DMS53 treated with DMSO at 0.1 percent for 48 hours (cell line): ENCODE data around the gene IDH2.
A peak's percentile ranks its signal among the peaks of the same experiment; 100 is the strongest.

Experiments used
- DNase-seq: peaks from one replicate; lab custom pipeline; 2025; ENCODE audit not compliant: unreplicated experiment; lab: John Stamatoyannopoulos, UW

The IDH2 gene

DNA sequence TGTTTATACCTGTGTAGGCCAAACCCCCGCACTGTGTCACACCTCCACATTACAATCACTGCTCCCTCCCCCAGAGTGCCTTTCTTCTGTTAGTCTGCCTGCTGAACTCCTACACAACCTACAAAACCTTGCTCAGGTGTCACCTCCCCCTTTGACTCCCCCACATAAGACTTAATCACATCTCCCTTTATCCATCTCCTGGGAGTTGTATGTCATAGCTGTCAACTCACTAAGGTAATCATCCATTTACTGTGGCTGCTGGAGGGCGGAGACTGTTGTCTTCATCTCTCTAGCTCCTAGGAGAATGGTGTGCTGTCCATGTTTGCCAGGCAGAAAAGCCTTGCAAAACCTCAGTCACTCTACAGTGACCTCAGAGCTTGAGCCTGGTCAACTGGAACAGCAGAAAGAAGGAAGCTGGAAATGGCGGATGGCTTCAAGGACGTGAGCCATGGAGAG lies 57.3 kb downstream of the IDH2 start:
- no peak for DNase-seq

DNA sequence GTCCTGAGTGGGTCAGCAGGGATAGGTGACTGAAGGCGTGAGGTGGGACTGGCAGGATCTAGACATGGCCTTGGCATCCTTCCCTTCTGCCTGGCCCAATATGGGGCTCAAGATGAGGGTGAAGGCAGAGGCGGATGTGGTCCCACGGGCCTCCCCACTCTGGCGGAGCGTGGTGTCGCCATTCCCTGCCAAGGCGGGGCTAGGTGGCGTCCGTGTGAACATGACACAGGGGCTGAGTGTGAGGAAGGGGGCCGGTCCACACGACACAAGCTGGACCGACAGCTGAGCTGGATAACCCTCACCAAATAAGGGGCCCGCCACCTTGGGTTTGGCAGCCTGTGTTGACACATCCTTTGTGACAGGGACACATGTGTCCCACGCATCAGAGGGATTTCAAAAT lies 58.1 kb downstream of the IDH2 start:
- no peak for DNase-seq

GRCh38 chr15:90043530-90044010 lies 58.7 kb downstream of the IDH2 start:
- no peak for DNase-seq

DNA sequence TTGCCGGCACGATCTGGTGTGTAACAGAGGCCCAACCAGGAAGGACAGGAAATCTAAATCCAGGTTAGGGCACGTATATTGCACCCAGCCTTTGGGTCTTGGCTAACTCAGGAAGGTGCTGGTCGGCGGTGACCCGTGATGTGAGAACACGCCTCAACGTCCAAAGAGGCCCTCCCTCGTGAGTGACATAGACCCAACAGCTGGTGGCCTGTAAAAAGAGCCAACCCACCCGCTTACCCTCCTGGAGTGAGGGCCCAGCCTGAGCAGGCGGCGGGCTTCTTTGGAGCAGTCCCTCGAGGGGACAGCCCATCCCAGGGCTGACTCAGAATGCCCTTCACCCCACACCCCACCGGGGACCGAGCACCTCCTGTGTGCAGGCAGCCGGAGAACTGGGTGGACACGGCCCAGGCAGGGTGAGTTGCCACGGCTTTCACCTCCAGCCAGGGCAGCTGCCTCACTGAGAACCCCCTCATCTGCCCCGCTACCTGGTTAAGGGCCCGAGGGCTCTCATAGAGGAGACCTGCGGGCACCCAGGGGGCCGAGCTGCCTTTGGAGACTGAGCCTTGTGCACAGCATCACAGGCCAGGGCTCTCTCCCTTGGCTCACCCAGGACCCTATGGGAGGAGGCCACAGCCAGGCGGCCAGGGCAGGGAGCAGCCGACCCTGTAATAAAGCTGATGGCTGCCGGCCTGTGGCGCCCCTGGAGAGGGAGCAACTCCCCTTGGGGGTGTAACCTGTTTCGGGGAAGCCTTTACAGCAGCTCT lies 59.3 kb downstream of the IDH2 start:
- no peak for DNase-seq

- DNase-seq, result no peak
These were observed 59.9 kb downstream of the IDH2 start for GRCh38 chr15:90042356-90042755.

- no peak for DNase-seq
These were observed 61.6 kb downstream of the IDH2 start for GRCh38 chr15:90040618-90041017.

- DNase-seq, result no peak
These were observed 62.3 kb downstream of the IDH2 start for GRCh38 chr15:90039996-90040395.

GRCh38 chr15:90038632-90039095 lies 63.6 kb downstream of the IDH2 start:
- no peak for DNase-seq

DNA sequence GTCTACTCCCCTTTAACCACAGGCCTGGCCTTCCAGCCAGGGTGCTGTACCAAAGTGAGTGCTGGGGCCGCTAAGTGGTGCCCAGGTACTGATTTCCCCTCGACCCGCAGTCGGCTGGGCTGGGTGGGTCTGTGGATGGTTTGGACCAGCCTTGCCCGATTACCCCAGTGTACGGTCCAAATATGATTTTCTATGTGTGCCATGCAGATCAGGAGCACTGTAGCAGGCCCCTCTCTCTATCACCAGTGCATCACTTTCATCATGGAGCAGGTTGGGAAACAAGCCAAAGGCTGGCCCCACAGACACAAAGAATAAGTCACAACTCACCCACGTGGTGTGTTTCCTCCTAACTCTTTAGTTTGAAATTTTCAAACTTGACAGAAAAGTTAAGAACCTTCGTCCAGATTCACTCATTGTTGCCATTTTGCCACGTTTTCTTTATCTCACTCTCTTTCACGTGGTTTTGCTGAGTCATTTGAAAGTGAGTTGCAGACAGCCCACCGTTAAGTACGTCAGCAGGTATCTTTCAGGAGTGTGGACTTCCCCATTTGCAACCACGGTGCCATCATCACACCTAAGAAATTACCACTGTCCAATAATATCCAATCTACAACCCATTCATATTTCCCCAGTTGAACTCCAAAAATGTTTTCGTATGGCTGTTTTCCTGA lies 64.2 kb downstream of the IDH2 start:
- no peak for DNase-seq

GRCh38 chr15:90037511-90037860 lies 64.8 kb downstream of the IDH2 start:
- no peak for DNase-seq

DNA sequence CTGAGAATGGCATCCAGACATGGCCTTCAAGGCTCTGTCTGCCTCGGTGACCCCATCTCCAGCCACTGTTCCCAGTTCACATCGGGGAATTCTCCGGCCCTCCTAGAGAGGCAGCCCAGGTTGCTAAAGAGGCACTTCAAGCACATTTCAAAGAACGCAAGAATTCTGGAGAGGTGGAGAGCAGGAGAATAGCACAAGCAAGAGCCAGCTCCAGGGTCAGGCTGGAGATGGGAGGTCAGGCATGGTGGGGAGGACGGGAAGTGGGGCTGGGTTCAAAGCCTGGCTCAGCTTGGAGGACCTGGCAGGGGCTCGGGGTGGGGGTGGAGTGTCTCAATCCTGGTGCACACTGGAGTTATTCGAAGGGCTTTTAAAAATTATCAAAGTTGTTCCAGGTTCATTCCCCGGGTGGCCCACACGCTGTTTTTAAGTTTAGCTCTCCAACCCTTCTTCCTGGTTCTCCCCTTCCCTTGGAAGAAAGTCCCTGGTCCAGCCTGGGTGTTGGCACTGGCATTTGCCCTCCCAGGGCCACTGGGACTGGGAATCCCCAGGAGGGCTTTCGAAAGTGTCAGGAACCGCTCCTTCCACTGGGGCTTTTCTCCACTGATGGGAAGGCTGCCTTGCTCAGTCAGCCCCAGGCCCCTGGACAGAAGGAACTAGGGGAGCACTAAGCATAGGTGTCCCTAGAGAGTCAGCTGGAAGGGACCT lies 65.3 kb downstream of the IDH2 start:
- no peak for DNase-seq

DNA sequence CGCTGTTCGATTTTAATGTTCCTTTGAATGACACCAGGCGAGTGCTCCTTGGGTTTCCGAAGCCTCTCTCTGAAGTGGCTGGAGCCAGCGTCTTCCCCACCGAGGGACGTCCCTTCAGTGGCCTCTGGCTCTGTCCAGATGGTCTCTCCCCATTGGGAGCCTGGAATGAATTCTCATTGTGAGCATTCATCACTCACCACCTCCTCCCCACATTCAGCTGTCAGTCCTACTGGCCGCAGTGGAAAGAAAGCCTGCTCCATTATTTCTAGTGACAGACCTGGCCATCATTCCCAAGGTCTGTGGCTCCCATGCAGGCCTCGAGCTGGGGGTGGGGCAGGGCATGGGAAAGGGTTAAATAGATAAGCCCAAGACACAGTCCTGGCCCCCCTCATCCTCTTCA lies 65.9 kb downstream of the IDH2 start:
- no peak for DNase-seq

GRCh38 chr15:90035840-90036230 lies 66.4 kb downstream of the IDH2 start:
- no peak for DNase-seq

DNA sequence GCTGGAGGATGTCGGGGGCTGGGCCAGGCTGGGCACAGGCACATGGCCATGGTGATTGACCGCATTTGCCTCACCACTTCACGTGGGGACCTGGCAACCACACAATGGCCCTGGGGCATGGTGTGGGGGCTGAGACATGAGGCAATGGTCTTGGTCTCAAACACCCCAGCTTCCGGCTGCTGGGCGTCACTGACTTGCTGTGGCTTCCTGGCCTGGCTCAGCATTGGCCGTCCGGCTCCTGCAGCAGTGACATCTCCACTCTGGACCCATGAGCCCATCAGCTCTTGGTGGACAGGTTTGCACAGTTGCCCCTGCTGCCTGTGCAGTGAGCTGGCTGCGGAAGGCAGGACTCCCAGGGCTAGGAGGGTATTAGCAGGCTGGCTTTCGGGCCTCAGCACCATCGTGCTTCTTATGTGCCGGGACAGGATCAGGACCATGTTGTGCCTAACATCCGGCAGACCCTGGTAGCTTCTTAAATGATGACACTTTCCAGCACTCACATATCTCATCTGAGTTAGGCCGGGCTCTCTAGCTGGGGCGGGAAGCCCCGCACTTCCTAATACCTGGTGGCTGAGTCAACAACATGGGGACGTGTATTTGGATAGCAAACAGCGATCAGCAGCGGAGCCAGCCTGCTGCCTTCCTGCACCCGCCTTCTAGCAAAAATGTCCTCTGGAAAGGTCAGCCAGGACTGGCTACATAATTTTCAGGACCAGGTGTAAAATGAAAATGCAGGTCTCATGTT lies 67.0 kb downstream of the IDH2 start:
- peak; percentile 78 for DNase-seq

GRCh38 chr15:90033448-90033847 lies 68.8 kb downstream of the IDH2 start:
- no peak for DNase-seq
